GM23248 (cell line): ENCODE data around the gene TSSK2. TPM values are rescaled to one million over a fixed set of nuclear protein-coding genes. Genes with fewer than 3 reads are reported as not detected.
A peak's percentile ranks its signal among the peaks of the same experiment; 100 is the strongest.

ENCODE experiments used
- DNase-seq: peaks from one replicate; pipeline ENCODE4 v3.0.0-alpha.2; 2015
- H2AFZ ChIP-seq: fragments of 200-600 bp; sonication (generic); 2 replicates; pipeline ENCODE4 v1.6.1; 2016; ENCODE audit warnings: antibody characterized with exemption
- H3F3A ChIP-seq: fragments of 200-600 bp; sonication (generic); 2 replicates; pipeline ENCODE4 v1.6.1; 2016; ENCODE audit warnings: mild to moderate bottlenecking, antibody characterized with exemption, mixed run types; ENCODE audit not compliant: insufficient read depth
- H3K27ac ChIP-seq: fragments of 200-600 bp; sonication (generic); 2 replicates; pipeline ENCODE4 v1.5.1; 2016; ENCODE audit warnings: mild to moderate bottlenecking
- H3K27me3 ChIP-seq: fragments of 200-600 bp; sonication (generic); replicated peaks from 2 replicates; pipeline ENCODE4 v1.6.1; 2016; ENCODE audit warnings: mild to moderate bottlenecking; ENCODE audit not compliant: insufficient read depth
- H3K36me3 ChIP-seq: fragments of 200-600 bp; sonication (generic); 2 replicates; pipeline ENCODE4 v1.6.1; 2016; ENCODE audit warnings: low read depth, mild to moderate bottlenecking
- H3K4me1 ChIP-seq: fragments of 200-600 bp; sonication (generic); 2 replicates; pipeline ENCODE4 v1.6.1; 2016; ENCODE audit warnings: mild to moderate bottlenecking; ENCODE audit not compliant: insufficient read depth
- H3K4me2 ChIP-seq: fragments of 200-600 bp; sonication (generic); one replicate; pipeline ENCODE4 v1.6.1; 2016; ENCODE audit warnings: mild to moderate bottlenecking; ENCODE audit not compliant: unreplicated experiment
- H3K4me3 ChIP-seq: fragments of 200-600 bp; sonication (generic); 2 replicates; pipeline ENCODE4 v1.5.1; 2016; ENCODE audit warnings: mild to moderate bottlenecking
- H3K79me2 ChIP-seq: fragments of 200-600 bp; sonication (generic); 2 replicates; pipeline ENCODE4 v1.6.1; 2016; ENCODE audit warnings: mild to moderate bottlenecking; ENCODE audit not compliant: insufficient read depth
- H3K9ac ChIP-seq: fragments of 200-600 bp; sonication (generic); 2 replicates; pipeline ENCODE4 v1.6.1; 2016; ENCODE audit warnings: mild to moderate bottlenecking
- H3K9me2 ChIP-seq: fragments of 200-600 bp; sonication (generic); 2 replicates; pipeline ENCODE4 v1.6.1; 2016; ENCODE audit warnings: mixed run types, mild to moderate bottlenecking, moderate library complexity; ENCODE audit not compliant: insufficient read depth
- H3K9me3 ChIP-seq: fragments of 200-600 bp; sonication (generic); one replicate; pipeline ENCODE4 v1.6.1; 2017; ENCODE audit warnings: low read depth
- H4K20me1 ChIP-seq: fragments of 200-600 bp; sonication (generic); 2 replicates; pipeline ENCODE4 v1.6.0; 2016; ENCODE audit not compliant: insufficient read depth
- EZH2 ChIP-seq: fragments of 200-600 bp; sonication (generic); IDR thresholded peaks from 2 replicates; pipeline ENCODE4 v1.6.1; 2018; ENCODE audit warnings: antibody characterized with exemption, mild to moderate bottlenecking; ENCODE audit not compliant: insufficient read depth, poor library complexity, severe bottlenecking
- EZH2phosphoT487 ChIP-seq: fragments of 200-600 bp; sonication (generic); IDR thresholded peaks from 2 replicates; pipeline ENCODE4 v1.6.1; 2018; ENCODE audit warnings: antibody characterized with exemption, moderate library complexity, mild to moderate bottlenecking, low read depth; ENCODE audit not compliant: insufficient read depth
- WGBS, 2 experiments: methylation state at CpG; one replicate each; pipeline ENCODE4 v1.1.6; 2015 to 2017; ENCODE audit warnings: low lambda C conversion rate in 2 of 2, low coverage in 1 of 2; ENCODE audit errors: missing lambda C conversion rate in 2 of 2; 5-methylcytosine and 5-hydroxymethylcytosine counted together
- in situ Hi-C: fragments of 300-500 bp; cut with MboI; formaldehyde crosslinking; loops from 2 replicates; pipeline ENCODE4 v1.15.0; 2020
- polyA plus RNA-seq: library from polyadenylated mRNA; unstranded; fragments of >200 nt; fragmentation: Nextera tagmentation; extraction: Ambion mirVana; gene quantifications from 2 replicates; pipeline ENCODE4 v1.2.1, GENCODE V29; 2016
- total RNA-seq: library from RNA; depleted of rRNA; stranded (reverse); fragments of >200 nt; shearing (Covaris generic); gene quantifications from 2 replicates; pipeline ENCODE4 v1.2.3, GENCODE V29; 2014

Gene TSSK2
- total and polyA plus RNA-seq, 2 experiments from 2014 or later = not detected

DNA sequence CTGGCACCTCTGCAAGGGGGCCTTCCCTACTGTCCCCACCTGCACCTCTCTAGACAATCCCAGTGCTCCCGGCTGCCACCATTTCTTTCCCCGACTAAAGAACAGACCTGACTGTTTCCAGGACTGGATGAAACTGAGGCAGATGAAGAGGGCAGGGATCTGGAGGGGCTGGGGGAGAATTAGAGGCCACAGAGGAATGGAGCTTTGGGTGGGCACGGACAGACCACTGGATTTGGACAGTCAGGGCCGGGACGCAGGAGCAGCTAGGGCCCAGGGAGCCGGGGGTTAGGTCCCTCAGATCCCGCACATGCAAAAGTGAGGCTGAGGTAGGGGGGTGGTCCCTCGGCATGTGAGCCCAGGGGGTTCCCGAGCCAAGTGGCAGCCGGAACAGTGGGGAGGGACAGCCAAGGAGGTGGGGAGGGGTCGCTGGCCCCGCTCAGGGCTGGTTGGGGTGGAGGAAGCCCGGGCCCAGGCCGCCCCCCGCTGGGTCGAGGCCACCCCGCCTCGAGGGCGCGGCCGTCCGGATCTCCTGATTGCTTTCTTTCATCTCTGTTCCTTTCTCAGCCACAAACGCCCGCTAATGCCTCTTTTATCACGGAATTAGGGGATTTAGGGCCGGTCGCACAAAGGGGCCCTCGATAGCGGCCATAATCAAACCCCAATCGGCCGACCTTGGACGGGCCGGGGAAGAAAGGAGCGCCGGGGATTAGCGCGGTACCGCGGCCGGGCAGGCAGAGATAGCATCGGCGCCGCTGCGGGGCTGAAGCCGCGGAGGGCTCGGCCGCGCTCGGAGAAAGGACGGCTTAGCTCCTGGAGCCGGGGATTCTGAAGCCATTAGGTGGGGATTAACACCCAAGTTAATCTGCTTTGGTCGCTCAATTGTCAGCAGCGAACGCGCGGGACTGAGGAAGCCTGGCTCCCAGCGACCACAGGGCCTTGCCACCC lies 38.2 kb downstream of the TSSK2 start:
- DNase-seq = peak; percentile 41
- Histone ChIP-seq H3K4me2 (peak overlapping the region; percentile 79), H3K79me2 (peaks cover 26% of the 10 kb centered on the region), H3K4me3 (peak overlapping the region; percentile 66), H2AFZ (peak overlapping the region; percentile 93), H3F3A (no peaks in the 10 kb centered on the region), H4K20me1 (no peaks in the 10 kb centered on the region), H3K36me3 (no peaks in the 10 kb centered on the region), H3K9ac (peak overlapping the region; percentile 68), H3K27ac (no peak overlapping the region), H3K4me1 (peaks cover 11% of the 10 kb centered on the region; the same call in 1 of the 2 replicates), H3K27me3 (peaks cover 26% of the 10 kb centered on the region), H3K9me2 (no peaks in the 10 kb centered on the region), H3K9me3 (no peaks in the 10 kb centered on the region)
- in situ Hi-C loops = no loop called here
- no peak for TF ChIP-seq EZH2phosphoT487
- TF ChIP-seq EZH2 = no peak
- 8 to 9% methylated on average over 46 to 58 of the region's 58 CpGs for WGBS, 2 experiments

DNA sequence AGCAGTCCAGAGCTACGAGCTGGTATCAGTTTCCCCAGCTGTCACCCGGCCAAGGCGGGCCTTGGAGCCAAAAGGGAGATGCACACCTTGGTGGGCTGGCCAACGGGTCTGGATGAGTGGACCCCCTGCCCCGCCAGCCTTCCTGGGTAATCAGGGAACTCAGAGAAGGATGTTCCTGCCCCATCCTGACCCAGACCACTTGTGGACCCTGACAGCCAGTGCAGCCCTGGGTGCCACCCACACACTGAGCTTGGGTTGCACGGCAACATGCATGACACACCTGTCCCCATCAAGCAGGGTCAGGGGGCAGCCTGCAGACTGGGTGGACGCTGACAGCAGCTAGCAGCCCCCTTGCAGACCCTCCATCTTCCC lies 38.8 kb downstream of the TSSK2 start:
- H3K4me3 ChIP-seq = peak overlapping the region; percentile 66; the same call in 1 of the 2 replicates
- H3K4me1 ChIP-seq = peaks cover 18% of the 10 kb centered on the region
- WGBS, 2 experiments = 47 to 52% methylated on average over 7 of the region's 7 CpGs
- peaks cover 26% of the 10 kb centered on the region for H3K27me3 ChIP-seq
- no peak overlapping the region for H3K27ac ChIP-seq
- no peaks in the 10 kb centered on the region for H3K36me3 ChIP-seq
- peaks cover 26% of the 10 kb centered on the region for H3K79me2 ChIP-seq
- no peaks in the 10 kb centered on the region for H3K9me3 ChIP-seq
- in situ Hi-C loops = no loop called here
- H3K9ac ChIP-seq = peak overlapping the region; percentile 68; the same call in 1 of the 2 replicates
- TF ChIP-seq EZH2phosphoT487 (no peak), EZH2 (no peak)
- H4K20me1 ChIP-seq = no peaks in the 10 kb centered on the region
- H3F3A ChIP-seq = no peaks in the 10 kb centered on the region
- no peak for DNase-seq
- H3K9me2 ChIP-seq = no peaks in the 10 kb centered on the region
- peak overlapping the region; percentile 79 for H3K4me2 ChIP-seq
- H2AFZ ChIP-seq = peak overlapping the region; percentile 93

DNA sequence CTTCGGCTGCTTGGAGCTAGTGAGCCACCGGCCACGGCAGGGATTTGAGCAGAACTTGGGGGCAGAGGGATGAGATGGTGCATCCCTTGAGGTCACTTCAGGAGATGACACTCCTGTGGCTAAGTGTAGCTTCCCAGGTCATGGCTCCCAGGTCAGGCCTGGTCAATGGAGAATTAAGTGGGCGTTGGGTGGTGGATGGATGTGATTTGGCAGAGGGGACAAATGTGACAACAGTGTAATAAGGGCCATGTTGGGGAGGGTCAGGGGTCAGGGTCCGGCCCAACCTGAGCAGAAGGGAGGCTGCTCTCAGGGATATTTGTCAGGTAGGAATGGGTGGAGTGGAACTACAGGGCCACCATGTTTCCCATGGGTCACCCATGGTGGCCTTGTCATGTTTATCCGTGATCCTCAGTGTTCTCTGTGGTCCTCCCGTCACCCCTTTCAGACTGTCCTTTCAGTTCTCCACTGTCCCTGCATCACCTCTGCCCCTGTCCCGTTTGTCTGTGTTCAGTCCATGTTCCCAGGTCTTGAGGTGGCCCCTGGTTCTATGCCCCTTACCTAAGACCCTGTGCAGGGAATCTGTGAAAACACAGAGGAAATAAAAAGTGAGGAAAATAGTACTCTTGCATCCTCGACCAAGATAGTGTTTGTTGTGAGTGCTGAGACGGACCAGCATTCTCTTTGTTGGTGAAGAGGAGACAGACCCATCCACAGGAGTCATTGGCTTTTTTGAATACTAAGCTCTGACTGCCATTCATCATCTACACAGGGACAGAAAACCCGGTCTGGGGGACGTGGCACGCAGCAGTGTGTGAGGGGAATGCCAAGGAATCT lies 41.3 kb downstream of the TSSK2 start:
- in situ Hi-C loops = no loop called here
- H2AFZ ChIP-seq = peak overlapping the region; percentile 79
- TF ChIP-seq EZH2phosphoT487 = no peak
- H3K4me3 ChIP-seq = peak overlapping the region; percentile 85
- 27 to 31% methylated on average over 13 of the region's 13 CpGs for WGBS, 2 experiments
- H3K9ac ChIP-seq = peak overlapping the region; percentile 98
- H3K9me2 ChIP-seq = no peaks in the 10 kb centered on the region
- no peaks in the 10 kb centered on the region for H4K20me1 ChIP-seq
- DNase-seq = no peak
- peak overlapping the region; percentile 90 for H3K4me2 ChIP-seq
- H3K9me3 ChIP-seq = no peaks in the 10 kb centered on the region
- peaks cover 20% of the 10 kb centered on the region for H3K4me1 ChIP-seq
- H3K27me3 ChIP-seq = peaks cover 19% of the 10 kb centered on the region
- peaks cover 38% of the 10 kb centered on the region for H3K79me2 ChIP-seq
- peak overlapping the region; percentile 88 for H3K27ac ChIP-seq
- no peaks in the 10 kb centered on the region for H3K36me3 ChIP-seq
- H3F3A ChIP-seq = no peaks in the 10 kb centered on the region
